ENCODE measurements around the gene INTS11. TPM values are rescaled to one million over a fixed set of nuclear protein-coding genes. Genes with fewer than 3 reads are reported as not detected.

Gene INTS11
- total RNA-seq, 1 donor from 2014 or later: 84.8 TPM

DNA sequence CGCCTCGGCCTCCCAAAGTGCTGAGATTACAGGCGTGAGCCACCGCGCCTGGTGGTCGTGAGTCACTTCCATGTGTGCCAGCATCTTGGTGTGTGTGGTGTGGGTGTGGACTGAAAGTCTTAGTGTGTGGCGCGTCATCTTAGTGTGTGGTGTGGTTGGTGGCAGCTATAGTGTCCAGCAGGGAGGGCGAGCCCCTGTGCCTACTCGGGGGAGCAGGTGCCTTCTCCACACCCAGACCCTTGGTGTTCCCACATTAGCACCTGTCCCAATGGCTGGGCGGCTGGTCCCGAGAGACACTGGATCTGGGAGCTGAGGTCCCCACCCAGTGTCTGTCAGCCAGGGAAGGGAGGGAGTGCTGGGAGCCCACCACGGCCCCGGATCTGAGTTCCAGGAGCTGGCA, 41.5 kb downstream of the INTS11 start:
- TF ChIP-seq, protein P1, sequence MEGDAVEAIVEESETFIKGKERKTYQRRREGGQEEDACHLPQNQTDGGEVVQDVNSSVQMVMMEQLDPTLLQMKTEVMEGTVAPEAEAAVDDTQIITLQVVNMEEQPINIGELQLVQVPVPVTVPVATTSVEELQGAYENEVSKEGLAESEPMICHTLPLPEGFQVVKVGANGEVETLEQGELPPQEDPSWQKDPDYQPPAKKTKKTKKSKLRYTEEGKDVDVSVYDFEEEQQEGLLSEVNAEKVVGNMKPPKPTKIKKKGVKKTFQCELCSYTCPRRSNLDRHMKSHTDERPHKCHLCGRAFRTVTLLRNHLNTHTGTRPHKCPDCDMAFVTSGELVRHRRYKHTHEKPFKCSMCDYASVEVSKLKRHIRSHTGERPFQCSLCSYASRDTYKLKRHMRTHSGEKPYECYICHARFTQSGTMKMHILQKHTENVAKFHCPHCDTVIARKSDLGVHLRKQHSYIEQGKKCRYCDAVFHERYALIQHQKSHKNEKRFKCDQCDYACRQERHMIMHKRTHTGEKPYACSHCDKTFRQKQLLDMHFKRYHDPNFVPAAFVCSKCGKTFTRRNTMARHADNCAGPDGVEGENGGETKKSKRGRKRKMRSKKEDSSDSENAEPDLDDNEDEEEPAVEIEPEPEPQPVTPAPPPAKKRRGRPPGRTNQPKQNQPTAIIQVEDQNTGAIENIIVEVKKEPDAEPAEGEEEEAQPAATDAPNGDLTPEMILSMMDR (IDR thresholded peaks at IDR 0.05; ENCODE audit: insufficient read depth, low read depth, low read length): no peak
- no peak for TF ChIP-seq EZH2 (IDR thresholded peaks at IDR 0.05; ENCODE audit: insufficient read depth, low read length)
- Mint-ChIP-seq H3K9me3 (ENCODE audit: unreplicated experiment) (no peaks in the 10 kb centered on the region), H3K27me3 (ENCODE audit: low read depth, unreplicated experiment) (peaks cover 2% of the 10 kb centered on the region), H3K4me3 (ENCODE audit: unreplicated experiment) (no peak overlapping the region), H3K36me3 (ENCODE audit: low read depth, unreplicated experiment) (no peaks in the 10 kb centered on the region), H3K4me1 (ENCODE audit: low read depth, unreplicated experiment) (no peaks in the 10 kb centered on the region), H3K27ac (ENCODE audit: unreplicated experiment) (peak overlapping the region; percentile 47)
- H3K4me3 ChIP-seq (ENCODE audit: insufficient read depth, low read depth, low read length): no peak overlapping the region
- H3K36me3 ChIP-seq (ENCODE audit: insufficient read depth, low read length): no peaks in the 10 kb centered on the region
- peak; percentile 75 for DNase-seq (ENCODE audit: low read depth)
- H2AFZ ChIP-seq (ENCODE audit: low read depth, low read length): no peak overlapping the region
- H3K4me2 ChIP-seq (ENCODE audit: low read length): no peak overlapping the region
- no peaks in the 10 kb centered on the region for H3K27me3 ChIP-seq (ENCODE audit: insufficient read depth, low read length)
- H3K79me2 ChIP-seq (ENCODE audit: insufficient read depth, low read length): no peaks in the 10 kb centered on the region
- no peak overlapping the region for H3K27ac ChIP-seq (ENCODE audit: low read depth, low read length)
- H4K20me1 ChIP-seq (ENCODE audit: insufficient read depth, low read length): no peaks in the 10 kb centered on the region
- no peak for FAIRE-seq
- H3K4me1 ChIP-seq (ENCODE audit: insufficient read depth, low read length): peaks cover 6% of the 10 kb centered on the region
- H3K9me3 ChIP-seq (ENCODE audit: insufficient read depth, low read depth, low read length): no peaks in the 10 kb centered on the region
- H3K9ac ChIP-seq (ENCODE audit: low read length): no peak overlapping the region

DNA sequence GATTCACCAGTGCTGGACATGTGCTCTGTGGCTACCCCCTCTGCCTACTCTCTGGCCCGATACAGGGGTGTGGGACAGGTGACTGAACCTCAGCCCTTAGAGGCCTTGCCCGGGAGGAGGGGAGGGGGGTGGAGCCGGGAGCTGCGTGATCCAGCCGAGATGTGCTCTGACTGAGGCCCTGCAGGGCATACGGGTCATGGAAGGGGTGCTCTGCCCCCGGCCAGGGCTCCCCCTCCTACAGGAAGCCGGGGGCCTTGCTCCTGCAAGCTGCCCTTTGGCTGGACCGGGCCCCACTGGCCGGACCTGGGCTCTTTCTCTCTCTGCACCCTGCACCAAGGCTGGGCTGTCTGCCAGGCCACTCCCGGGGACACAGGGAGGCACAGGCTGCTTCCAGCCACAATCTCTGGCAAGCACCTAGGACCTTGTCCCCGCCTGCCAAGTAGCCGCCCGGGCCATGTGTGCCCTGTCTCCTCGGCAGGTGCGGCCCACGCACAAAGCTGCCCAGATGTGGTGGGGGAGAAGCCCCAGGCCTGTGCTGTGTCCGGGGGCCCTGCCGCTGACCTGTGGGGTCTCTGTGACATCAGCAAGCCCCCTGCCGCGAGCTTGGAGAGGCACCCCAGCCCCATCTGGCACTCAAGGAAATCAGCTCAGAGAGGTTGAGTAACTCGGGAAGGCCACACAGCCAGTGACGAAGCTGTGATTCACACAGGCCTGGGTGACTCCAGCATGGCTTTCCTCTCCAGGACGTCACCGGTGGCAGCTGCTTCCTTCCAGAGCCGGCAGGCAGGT, 42.7 kb downstream of the INTS11 start:
- no peaks in the 10 kb centered on the region for H3K36me3 ChIP-seq (ENCODE audit: insufficient read depth, low read length)
- DNase-seq (ENCODE audit: low read depth) (peak; percentile 54), FAIRE-seq (no peak)
- H3K9me3 ChIP-seq (ENCODE audit: insufficient read depth, low read depth, low read length): no peaks in the 10 kb centered on the region
- Mint-ChIP-seq H3K27me3 (ENCODE audit: low read depth, unreplicated experiment) (peaks cover 2% of the 10 kb centered on the region), H3K9me3 (ENCODE audit: unreplicated experiment) (no peaks in the 10 kb centered on the region), H3K4me3 (ENCODE audit: unreplicated experiment) (no peak overlapping the region), H3K27ac (ENCODE audit: unreplicated experiment) (no peak overlapping the region), H3K36me3 (ENCODE audit: low read depth, unreplicated experiment) (no peaks in the 10 kb centered on the region), H3K4me1 (ENCODE audit: low read depth, unreplicated experiment) (no peaks in the 10 kb centered on the region)
- no peak overlapping the region for H3K4me2 ChIP-seq (ENCODE audit: low read length)
- H2AFZ ChIP-seq (ENCODE audit: low read depth, low read length): no peak overlapping the region
- peak overlapping the region; percentile 40 for H3K9ac ChIP-seq (ENCODE audit: low read length)
- H3K27me3 ChIP-seq (ENCODE audit: insufficient read depth, low read length): no peaks in the 10 kb centered on the region
- TF ChIP-seq EZH2 (IDR thresholded peaks at IDR 0.05; ENCODE audit: insufficient read depth, low read length): no peak
- TF ChIP-seq, protein P1 (IDR thresholded peaks at IDR 0.05; ENCODE audit: insufficient read depth, low read depth, low read length): no peak
- H4K20me1 ChIP-seq (ENCODE audit: insufficient read depth, low read length): no peaks in the 10 kb centered on the region
- H3K4me3 ChIP-seq (ENCODE audit: insufficient read depth, low read depth, low read length): no peak overlapping the region
- no peaks in the 10 kb centered on the region for H3K79me2 ChIP-seq (ENCODE audit: insufficient read depth, low read length)
- no peak overlapping the region for H3K27ac ChIP-seq (ENCODE audit: low read depth, low read length)
- peaks cover 6% of the 10 kb centered on the region for H3K4me1 ChIP-seq (ENCODE audit: insufficient read depth, low read length)

All from astrocyte (in vitro differentiated cells and primary cell).